Measurements from ENCODE around the gene SERPINB7. TPM values are rescaled to one million over a fixed set of nuclear protein-coding genes. Genes with fewer than 3 reads are reported as not detected.
A peak's percentile ranks its signal among the peaks of the same experiment; 100 is the strongest.

Gene SERPINB7
- polyA plus RNA-seq, 2 of the 4 experiments (the other 2 are of a cell fraction) = 0.84 to 2.9 TPM

GRCh38 chr18:63736876-63737275 is 38.3 kb upstream of the SERPINB7 start:
- peak overlapping the region; percentile 34 to 59; a peak in 3 of 6 replicates for H3K27ac ChIP-seq
- POLR2A ChIA-PET = no interaction called here
- ATAC-seq = peak in 1 of 2 experiments; percentile 63; a peak in 3 of 6 replicates

GRCh38 chr18:63741769-63742168 is 33.4 kb upstream of the SERPINB7 start:
- Histone ChIP-seq H3K9me3 (no peaks in the 10 kb centered on the region), H3K4me3 (no peak overlapping the region), H3K27ac (no peak overlapping the region), H3K4me2 (no peak overlapping the region), H3K4me1 (0 out of 3 replicates have a peak, but pooled peaks cover 5% of the 10 kb centered on the region)
- ATAC-seq (peak in 1 of 2 experiments; percentile 42; a peak in 1 of 6 replicates), DNase-seq (ENCODE audit: low read depth in 1 of 2, low spot score in 1 of 2) (peak in 1 of 2 experiments; percentile 55), FAIRE-seq (no peak)
- no peak for TF ChIP-seq FOSB (CRISPR knock-in tag; IDR thresholded peaks at IDR 0.05)
- no peak for TF ChIP-seq MAFK (IDR thresholded peaks at IDR 0.05; ENCODE audit: partially characterized antibody)
- TF ChIP-seq SMC3 (IDR thresholded peaks at IDR 0.05) = peak; percentile 46; the same call in 2 of the 3 replicates
- peak; percentile 55 to 72 for TF ChIP-seq RAD21 (conservative IDR thresholded peaks at IDR 0.05 in 1 of 2, IDR thresholded peaks at IDR 0.05 in 1 of 2)
- TF ChIP-seq RFX5 (IDR thresholded peaks at IDR 0.05) = no peak
- TF ChIP-seq CTCF (IDR thresholded peaks at IDR 0.05) = peak; percentile 22; the same call in 2 of the 3 replicates
- no peak for TF ChIP-seq CBX8 (IDR thresholded peaks at IDR 0.05)
- no peak for TF ChIP-seq ESRRA (IDR thresholded peaks at IDR 0.05; ENCODE audit: borderline replicate concordance, low read length)
- no peak for TF ChIP-seq JUNB (IDR thresholded peaks at IDR 0.05)
- TF ChIP-seq ZFP36 (IDR thresholded peaks at IDR 0.05; ENCODE audit: borderline replicate concordance, partially characterized antibody) = no peak
- no peak for TF ChIP-seq POLR2A (IDR thresholded peaks at IDR 0.05; ENCODE audit: low read length)
- no peak for TF ChIP-seq HDAC2 (IDR thresholded peaks at IDR 0.05)
- TF ChIP-seq RARB (CRISPR knock-in tag; IDR thresholded peaks at IDR 0.05) = no peak
- TF ChIP-seq HOXB5 (CRISPR knock-in tag; IDR thresholded peaks at IDR 0.05) = no peak
- no peak for TF ChIP-seq HEYL (CRISPR knock-in tag; IDR thresholded peaks at IDR 0.05)
- TF ChIP-seq EP300 (IDR thresholded peaks at IDR 0.05) = no peak
- TF ChIP-seq KDM1A (IDR thresholded peaks at IDR 0.05; ENCODE audit: low read depth) = no peak
- TF ChIP-seq NFE2L2 (conservative IDR thresholded peaks at IDR 0.05; ENCODE audit: low read length) = no peak
- TF ChIP-seq TP53 (CRISPR knock-in tag; IDR thresholded peaks at IDR 0.05) = no peak
- 6% methylated on average over 4 of the region's 4 CpGs for WGBS (ENCODE audit: missing lambda C conversion rate)
- POLR2A ChIA-PET = no interaction called here
- CTCF ChIA-PET = interaction anchor here (0.6 to 4.2 kb wide), 4 partner anchors 11 to 231 kb away, joined by 3 to 22 read pairs (median 4); no protein-coding TSS in a partner anchor

More at GRCh38 chr18:63736876-63737275, 38.3 kb upstream of the SERPINB7 start:
- Histone ChIP-seq H3K4me2 (no peak overlapping the region), H3K9me3 (no peaks in the 10 kb centered on the region), H3K4me1 (0 out of 3 replicates have a peak, but pooled peaks cover 5% of the 10 kb centered on the region), H3K4me3 (no peak overlapping the region)
- FAIRE-seq (no peak), DNase-seq (ENCODE audit: low read depth in 1 of 2, low spot score in 1 of 2) (peak; percentile 8 to 82)
- no peak for TF ChIP-seq REST (IDR thresholded peaks at IDR 0.05)
- TF ChIP-seq RNF2 (IDR thresholded peaks at IDR 0.05; ENCODE audit: borderline replicate concordance, low read depth) = no peak
- TF ChIP-seq RARB (CRISPR knock-in tag; IDR thresholded peaks at IDR 0.05) = peak; percentile 19; the same call in 1 of the 2 replicates
- TF ChIP-seq MAZ (IDR thresholded peaks at IDR 0.05; ENCODE audit: borderline replicate concordance, low read depth, low read length) = no peak
- peak; percentile 49 for TF ChIP-seq MAFK (IDR thresholded peaks at IDR 0.05; ENCODE audit: partially characterized antibody)
- TF ChIP-seq FOSL2 (IDR thresholded peaks at IDR 0.05) = no peak
- TF ChIP-seq FOSL2 (CRISPR knock-in tag; IDR thresholded peaks at IDR 0.05) = peak; percentile 17; the same call in 1 of the 2 replicates
- TF ChIP-seq HOXA7 (CRISPR knock-in tag; IDR thresholded peaks at IDR 0.05) = no peak
- TF ChIP-seq CHD2 (IDR thresholded peaks at IDR 0.05; ENCODE audit: low read length, partially characterized antibody) = no peak
- CTCF ChIA-PET = no interaction called here

Data from A549 (cell line).